K562 (cell line): ENCODE results near the gene ATXN1. TPM values are rescaled to one million over a fixed set of nuclear protein-coding genes. Genes with fewer than 3 reads are reported as not detected.

Experiments
- ATAC-seq: fragments of 200-7000 bp; cut with Tn5 transposase; 3 replicates; pipeline ENCODE4 v1.9.1; 2020; ENCODE audit warnings: moderate library complexity
- BruUV-seq: library from RNA; stranded (reverse); fragments of 400-500 nt; replicated peaks from 2 replicates; lab custom pipeline; 2021; lab: Mats Ljungman, UMichigan
- CTCF ChIA-PET: fragments of 300-600 bp; formaldehyde crosslinking; extraction: SDS; loops from one replicate; lab custom pipeline; 2021; ENCODE audit warnings: low intra/inter-chr PET ratio; lab: Yijun Ruan, JAX
- POLR2A ChIA-PET: fragments of 300-600, 350-650 bp; sonication (Branson Sonifier 250); formaldehyde crosslinking; extraction: SDS; loops from one replicate; lab custom pipeline; 2021; ENCODE audit warnings: antibody characterized with exemption, inconsistent platforms; lab: Yijun Ruan, JAX
- DNase-seq, 4 experiments: peaks; one replicate each; pipeline versions ENCODE4 v3.0.0 to v3.0.0-alpha.2; 2011 to 2018; ENCODE audit warnings: low spot score in 3 of 4, mixed read lengths in 3 of 4; ENCODE audit errors: extremely low read depth in 1 of 4
- FAIRE-seq: peaks from 2 replicates; lab custom pipeline; 2011; peaks lifted over from hg19 to GRCh38; lab: Jason Lieb, UNC
- H2AFZ ChIP-seq: 2 replicates; pipeline ENCODE4 v1.6.0; 2011; ENCODE audit warnings: low read depth, low read length, control low read depth, inconsistent platforms
- H3K27ac ChIP-seq: fragments of 200-600 bp; 3 replicates; pipeline ENCODE4 v1.8.0; 2011; ENCODE audit warnings: low read depth, mild to moderate bottlenecking, control low read depth, inconsistent platforms, low read length, moderate library complexity, mixed read lengths; ENCODE audit errors: extremely low read depth
- H3K27me3 ChIP-seq, 2 experiments: fragments of 300-600 bp in 1 of 2; 2 replicates in 1 of 2; 3 replicates in 1 of 2; pipeline versions ENCODE4 v1.6.0 to v1.8.0; 2011; ENCODE audit warnings: inconsistent platforms in 2 of 2, low read length in 2 of 2, mild to moderate bottlenecking in 1 of 2, mixed read lengths in 1 of 2, moderate library complexity in 1 of 2; ENCODE audit not compliant: control insufficient read depth in 2 of 2, insufficient read depth in 2 of 2
- H3K36me3 ChIP-seq: fragments of 300-600 bp; 3 replicates; pipeline ENCODE4 v1.8.0; 2011; ENCODE audit warnings: mild to moderate bottlenecking, low read length, inconsistent platforms; ENCODE audit not compliant: control insufficient read depth, insufficient read depth
- H3K4me1 ChIP-seq, 2 experiments: fragments of 200-600 bp in 1 of 2; replicated peaks in 1 of 2; 2 replicates in 1 of 2; 3 replicates in 1 of 2; pipeline versions ENCODE4 v1.5.1 to v1.8.0; 2011; ENCODE audit warnings: inconsistent platforms in 2 of 2, low read length in 2 of 2, mild to moderate bottlenecking in 1 of 2, mixed read lengths in 1 of 2, moderate library complexity in 1 of 2; ENCODE audit not compliant: control insufficient read depth in 2 of 2, insufficient read depth in 2 of 2
- H3K4me2 ChIP-seq: 2 replicates; pipeline ENCODE4 v1.6.1; 2011; ENCODE audit warnings: low read length, control low read depth, inconsistent platforms, mixed read lengths; ENCODE audit not compliant: insufficient read depth
- H3K4me3 ChIP-seq: fragments of 200-600 bp; sonication (generic), shearing (Covaris generic); 2 replicates; pipeline ENCODE4 v1.5.1; 2016; ENCODE audit warnings: control low read depth, inconsistent platforms
- H3K79me2 ChIP-seq: fragments of 200-600 bp; 3 replicates; pipeline ENCODE4 v1.8.0; 2011; ENCODE audit warnings: low read length, inconsistent platforms; ENCODE audit not compliant: control insufficient read depth, insufficient read depth
- H3K9ac ChIP-seq, 2 experiments: 2 replicates each; pipeline versions ENCODE4 v1.6.0 to v1.6.1; 2011; ENCODE audit warnings: low read depth in 2 of 2, low read length in 2 of 2, control low read depth in 1 of 2, inconsistent platforms in 1 of 2, mild to moderate bottlenecking in 1 of 2, mixed read lengths in 1 of 2; ENCODE audit not compliant: insufficient read depth in 1 of 2
- H3K9me1 ChIP-seq: one replicate; pipeline ENCODE4 v1.6.0; 2011; ENCODE audit warnings: inconsistent platforms, mild to moderate bottlenecking, low read length, moderate library complexity; ENCODE audit not compliant: control insufficient read depth, insufficient read depth
- H3K9me3 ChIP-seq: replicated peaks from 2 replicates; pipeline ENCODE4 v1.5.1; 2011; ENCODE audit warnings: low read depth, low read length, inconsistent platforms; ENCODE audit not compliant: control insufficient read depth, insufficient read depth
- H4K20me1 ChIP-seq: replicated peaks from 2 replicates; pipeline ENCODE4 v1.6.1; 2011; ENCODE audit warnings: low read length, inconsistent platforms, mixed read lengths; ENCODE audit not compliant: control insufficient read depth, insufficient read depth
- EGR1 ChIP-seq: fragments of 450-650 bp; conservative IDR thresholded peaks from 2 replicates; pipeline ENCODE4 v1.6.1; 2017; ENCODE audit warnings: mild to moderate bottlenecking
- UBTF ChIP-seq, 2 experiments: IDR thresholded peaks; 2 replicates each; pipeline ENCODE4 v1.6.1; 2012; ENCODE audit warnings: improper control_type of control experiment in 2 of 2, low read depth in 2 of 2, low read length in 2 of 2, borderline replicate concordance in 1 of 2
- WGBS: fragments of 100-300 bp; shearing (Covaris generic); methylation state at CpG from one replicate; pipeline ENCODE4 v1.1.6; 2016; ENCODE audit warnings: low coverage, mixed read lengths; ENCODE audit not compliant: insufficient coverage; ENCODE audit errors: missing lambda C conversion rate; 5-methylcytosine and 5-hydroxymethylcytosine counted together
- in situ Hi-C: fragments of 300-500 bp; cut with MboI; formaldehyde crosslinking; loops from 4 replicates; pipeline ENCODE4 v1.15.0; 2018; ENCODE audit warnings: inconsistent platforms, mixed read lengths
- intact Hi-C: fragments of 100-400 bp; cut with micrococcal nuclease; formaldehyde crosslinking; loops from 2 replicates; pipeline ENCODE4 v1.14.2; 2022
- polyA plus RNA-seq, 8 experiments: library from polyadenylated mRNA; depleted of rRNA in 4 of 8; stranded (reverse) in 5 of 8; unstranded in 3 of 8; fragments of >200 nt; fragmentation: Nextera tagmentation in 2 of 8; fragmentation: Illumina TruSeq in 1 of 8; extraction: Ambion mirVana in 2 of 8; extraction: Trizol in 1 of 8; gene quantifications; 2 replicates each; pipeline versions ENCODE4 v1.2.1 to v1.2.3, GENCODE V29; 2011 to 2014; ENCODE audit warnings: inconsistent platforms in 1 of 8, missing spikeins in 1 of 8
- total RNA-seq, 7 experiments: library from RNA; depleted of rRNA in 6 of 7; stranded (reverse); fragments of >200 nt in 6 of 7; fragmentation: Illumina TruSeq in 2 of 7; extraction: Trizol in 2 of 7; gene quantifications; 2 replicates each; pipeline versions ENCODE4 v1.2.1 to v1.2.3, GENCODE V29; 2011 to 2021; ENCODE audit warnings: low replicate concordance in 1 of 7

ATXN1 gene
- total and polyA plus RNA-seq, 9 of the 15 experiments (the other 6 are each of a cell fraction or from before 2014, with no cell fraction given): under 0.01 to 1.2 (median 0.58) TPM

- ATAC-seq: no peak
- no peaks in the 10 kb centered on the region for H3K9me1 ChIP-seq
- no peak overlapping the region for H3K27ac ChIP-seq
- intact Hi-C loops (no loop called here), in situ Hi-C loops (no loop called here)
- CTCF ChIA-PET: no interaction called here
- TF ChIP-seq UBTF (IDR thresholded peaks at IDR 0.05; ENCODE audit: borderline replicate concordance in 1 of 2, low read depth in 2 of 2, low read length in 2 of 2): no peak
- 0 out of 2 replicates have a peak, but pooled peaks have one; percentile 8 for TF ChIP-seq EGR1
- no peak for DNase-seq
- no peak overlapping the region for H2AFZ ChIP-seq
- no peaks in the 10 kb centered on the region for H4K20me1 ChIP-seq
- H3K36me3 ChIP-seq: no peaks in the 10 kb centered on the region
- no peak for FAIRE-seq
- no peak overlapping the region for H3K4me2 ChIP-seq
- no TSS peak for BruUV-seq
- 1% methylated on average over 7 of the region's 7 CpGs for WGBS
- H3K9me3 ChIP-seq: no peaks in the 10 kb centered on the region
- H3K4me1 ChIP-seq: no peaks in the 10 kb centered on the region
- H3K79me2 ChIP-seq: no peaks in the 10 kb centered on the region
- POLR2A ChIA-PET: no interaction called here
- H3K4me3 ChIP-seq: no peak overlapping the region
- peaks cover 0 to 4% of the 10 kb centered on the region in 2 experiments; a peak in 1 of 5 replicates for H3K27me3 ChIP-seq
- H3K9ac ChIP-seq: no peak overlapping the region
Measured at GRCh38 chr6:16684896-16685554, 76.2 kb downstream of the ATXN1 start.
